ENCODE results near the gene KASH5.
"Not testable (repeated sequence)": the region's sequence is repeated elsewhere in the genome, so short reads cannot be mapped to it uniquely, and the experiment has no call there.

KASH5 gene

GRCh38 chr19:49459388-49459787 is 71.3 kb downstream of the KASH5 start:
- Histone ChIP-seq H3K9me2 (replicated peaks; ENCODE audit: low read depth, low read length) (no peaks in the 10 kb centered on the region), H3K9me3 (ENCODE audit: insufficient read depth, low read depth, low read length) (no peaks in the 10 kb centered on the region), H3K79me2 (ENCODE audit: insufficient read depth, low read length) (peaks cover 19% of the 10 kb centered on the region), H3K4me3 (ENCODE audit: low read length, poor library complexity, severe bottlenecking) (no peak overlapping the region), H3K36me3 (ENCODE audit: insufficient read depth, low read length) (no peaks in the 10 kb centered on the region; the same call in 1 of the 2 replicates), H3K27me3 (ENCODE audit: insufficient read depth, low read length, poor library complexity, severe bottlenecking) (no peaks in the 10 kb centered on the region), H2AFZ (ENCODE audit: low read length) (no peak overlapping the region), H3K9ac (ENCODE audit: low read depth, low read length, poor library complexity, severe bottlenecking) (no peak overlapping the region), H3K4me2 (ENCODE audit: low read depth, low read length, poor library complexity, severe bottlenecking) (no peak overlapping the region), H4K20me1 (ENCODE audit: insufficient read depth, low read length, poor library complexity, severe bottlenecking) (no peaks in the 10 kb centered on the region), H3F3A (ENCODE audit: low read depth) (no peaks in the 10 kb centered on the region), H3K4me1 (ENCODE audit: insufficient read depth, low read length, poor library complexity, severe bottlenecking) (peaks cover 13% of the 10 kb centered on the region)
- TF ChIP-seq, protein P1, sequence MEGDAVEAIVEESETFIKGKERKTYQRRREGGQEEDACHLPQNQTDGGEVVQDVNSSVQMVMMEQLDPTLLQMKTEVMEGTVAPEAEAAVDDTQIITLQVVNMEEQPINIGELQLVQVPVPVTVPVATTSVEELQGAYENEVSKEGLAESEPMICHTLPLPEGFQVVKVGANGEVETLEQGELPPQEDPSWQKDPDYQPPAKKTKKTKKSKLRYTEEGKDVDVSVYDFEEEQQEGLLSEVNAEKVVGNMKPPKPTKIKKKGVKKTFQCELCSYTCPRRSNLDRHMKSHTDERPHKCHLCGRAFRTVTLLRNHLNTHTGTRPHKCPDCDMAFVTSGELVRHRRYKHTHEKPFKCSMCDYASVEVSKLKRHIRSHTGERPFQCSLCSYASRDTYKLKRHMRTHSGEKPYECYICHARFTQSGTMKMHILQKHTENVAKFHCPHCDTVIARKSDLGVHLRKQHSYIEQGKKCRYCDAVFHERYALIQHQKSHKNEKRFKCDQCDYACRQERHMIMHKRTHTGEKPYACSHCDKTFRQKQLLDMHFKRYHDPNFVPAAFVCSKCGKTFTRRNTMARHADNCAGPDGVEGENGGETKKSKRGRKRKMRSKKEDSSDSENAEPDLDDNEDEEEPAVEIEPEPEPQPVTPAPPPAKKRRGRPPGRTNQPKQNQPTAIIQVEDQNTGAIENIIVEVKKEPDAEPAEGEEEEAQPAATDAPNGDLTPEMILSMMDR (conservative IDR thresholded peaks at IDR 0.05; ENCODE audit: low read length): no peak
- no peak for TF ChIP-seq EZH2phosphoT487 (IDR thresholded peaks at IDR 0.05; ENCODE audit: borderline replicate concordance)

DNA sequence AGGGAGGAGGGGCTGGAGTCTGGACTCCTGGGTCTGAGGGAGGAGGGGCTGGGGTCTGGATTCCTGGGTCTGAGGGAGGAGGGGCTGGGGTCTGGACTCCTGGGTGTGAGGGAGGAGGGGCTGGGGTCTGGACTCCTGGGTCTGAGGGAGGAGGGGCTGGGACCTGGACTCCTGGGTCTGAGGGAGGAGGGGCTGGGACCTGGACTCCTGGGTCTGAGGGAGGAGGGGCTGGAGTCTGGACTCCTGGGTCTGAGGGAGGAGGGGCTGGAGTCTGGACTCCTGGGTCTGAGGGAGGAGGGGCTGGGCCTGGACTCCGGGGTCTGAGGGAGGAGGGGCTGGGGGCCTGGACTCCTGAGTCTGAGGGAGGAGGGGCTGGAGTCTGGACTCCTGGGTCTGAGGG is 73.1 kb downstream of the KASH5 start:
- H3K4me1 ChIP-seq (ENCODE audit: insufficient read depth, low read length, poor library complexity, severe bottlenecking): not testable (repeated sequence)

DNA sequence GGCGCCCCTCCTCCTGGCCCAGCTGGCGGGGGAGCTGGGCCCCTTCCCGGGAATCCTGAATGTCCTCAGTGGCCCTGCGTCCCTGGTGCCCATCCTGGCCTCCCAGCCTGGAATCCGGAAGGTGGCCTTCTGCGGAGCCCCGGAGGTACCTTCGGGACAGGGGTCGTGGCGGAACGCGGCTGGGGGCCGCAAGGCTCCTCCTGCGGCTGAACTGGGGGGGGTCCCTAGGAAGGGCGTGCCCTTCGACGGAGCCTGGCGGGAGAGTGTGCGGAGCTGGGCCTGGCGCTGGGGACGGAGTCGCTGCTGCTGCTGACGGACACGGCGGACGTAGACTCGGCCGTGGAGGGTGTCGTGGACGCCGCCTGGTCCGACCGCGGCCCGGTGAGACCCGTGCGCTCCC is 73.6 kb downstream of the KASH5 start:
- Histone ChIP-seq H2AFZ (ENCODE audit: low read length) (no peak overlapping the region), H3K4me3 (ENCODE audit: low read length, poor library complexity, severe bottlenecking) (no peak overlapping the region), H3F3A (ENCODE audit: low read depth) (no peaks in the 10 kb centered on the region), H3K36me3 (ENCODE audit: insufficient read depth, low read length) (no peaks in the 10 kb centered on the region; the same call in 1 of the 2 replicates), H3K9me3 (ENCODE audit: insufficient read depth, low read depth, low read length) (no peaks in the 10 kb centered on the region), H3K79me2 (ENCODE audit: insufficient read depth, low read length) (peaks cover 11% of the 10 kb centered on the region; the same call in 1 of the 2 replicates), H3K4me1 (ENCODE audit: insufficient read depth, low read length, poor library complexity, severe bottlenecking) (peaks cover 10% of the 10 kb centered on the region), H4K20me1 (ENCODE audit: insufficient read depth, low read length, poor library complexity, severe bottlenecking) (no peaks in the 10 kb centered on the region), H3K9ac (ENCODE audit: low read depth, low read length, poor library complexity, severe bottlenecking) (no peak overlapping the region), H3K9me2 (replicated peaks; ENCODE audit: low read depth, low read length) (no peaks in the 10 kb centered on the region), H3K4me2 (ENCODE audit: low read depth, low read length, poor library complexity, severe bottlenecking) (no peak overlapping the region), H3K27me3 (ENCODE audit: insufficient read depth, low read length, poor library complexity, severe bottlenecking) (no peaks in the 10 kb centered on the region)
- TF ChIP-seq, protein P1 (conservative IDR thresholded peaks at IDR 0.05; ENCODE audit: low read length): no peak
- no peak for TF ChIP-seq EZH2phosphoT487 (IDR thresholded peaks at IDR 0.05; ENCODE audit: borderline replicate concordance)

More for the DNA sequence above, 73.1 kb downstream of the KASH5 start:
- H3K9ac ChIP-seq (ENCODE audit: low read depth, low read length, poor library complexity, severe bottlenecking); H4K20me1 ChIP-seq (ENCODE audit: insufficient read depth, low read length, poor library complexity, severe bottlenecking); H3K4me2 ChIP-seq (ENCODE audit: low read depth, low read length, poor library complexity, severe bottlenecking); H3F3A ChIP-seq (ENCODE audit: low read depth); H2AFZ ChIP-seq (ENCODE audit: low read length); H3K27me3 ChIP-seq (ENCODE audit: insufficient read depth, low read length, poor library complexity, severe bottlenecking); H3K4me3 ChIP-seq (ENCODE audit: low read length, poor library complexity, severe bottlenecking); H3K9me3 ChIP-seq (ENCODE audit: insufficient read depth, low read depth, low read length); H3K36me3 ChIP-seq (ENCODE audit: insufficient read depth, low read length); H3K9me2 ChIP-seq (replicated peaks; ENCODE audit: low read depth, low read length): not testable (repeated sequence)
- peaks cover 11% of the 10 kb centered on the region; the same call in 1 of the 2 replicates for H3K79me2 ChIP-seq (ENCODE audit: insufficient read depth, low read length)

DNA sequence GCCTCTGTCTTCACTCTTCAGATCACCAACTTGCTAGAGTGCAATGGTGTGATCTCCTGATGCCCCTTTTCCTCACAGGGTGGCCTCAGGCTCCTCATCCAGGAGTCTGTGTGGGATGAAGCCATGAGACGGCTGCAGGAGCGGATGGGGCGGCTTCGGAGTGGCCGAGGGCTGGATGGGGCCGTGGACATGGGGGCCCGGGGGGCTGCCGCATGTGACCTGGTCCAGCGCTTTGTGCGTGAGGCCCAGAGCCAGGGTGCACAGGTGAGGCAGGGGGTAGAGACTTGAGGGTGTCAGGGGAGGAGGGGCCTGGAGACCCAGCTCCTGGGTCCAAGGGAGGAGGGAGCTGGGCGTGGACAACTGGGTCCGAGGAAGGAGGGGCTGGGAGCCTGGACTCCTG is 74.4 kb downstream of the KASH5 start:
- Histone ChIP-seq H3K4me1 (ENCODE audit: insufficient read depth, low read length, poor library complexity, severe bottlenecking) (peaks cover 10% of the 10 kb centered on the region), H3K79me2 (ENCODE audit: insufficient read depth, low read length) (peaks cover 11% of the 10 kb centered on the region; the same call in 1 of the 2 replicates), H3K4me2 (ENCODE audit: low read depth, low read length, poor library complexity, severe bottlenecking) (no peak overlapping the region), H4K20me1 (ENCODE audit: insufficient read depth, low read length, poor library complexity, severe bottlenecking) (no peaks in the 10 kb centered on the region), H3K9me3 (ENCODE audit: insufficient read depth, low read depth, low read length) (no peaks in the 10 kb centered on the region), H3K36me3 (ENCODE audit: insufficient read depth, low read length) (no peaks in the 10 kb centered on the region; the same call in 1 of the 2 replicates), H3K9ac (ENCODE audit: low read depth, low read length, poor library complexity, severe bottlenecking) (no peak overlapping the region), H3K4me3 (ENCODE audit: low read length, poor library complexity, severe bottlenecking) (no peak overlapping the region), H3K9me2 (replicated peaks; ENCODE audit: low read depth, low read length) (no peaks in the 10 kb centered on the region), H3F3A (ENCODE audit: low read depth) (no peaks in the 10 kb centered on the region), H3K27me3 (ENCODE audit: insufficient read depth, low read length, poor library complexity, severe bottlenecking) (no peaks in the 10 kb centered on the region), H2AFZ (ENCODE audit: low read length) (no peak overlapping the region)
- TF ChIP-seq EZH2phosphoT487 (IDR thresholded peaks at IDR 0.05; ENCODE audit: borderline replicate concordance): no peak
- TF ChIP-seq, protein P1 (conservative IDR thresholded peaks at IDR 0.05; ENCODE audit: low read length): no peak

Data from Loucy (cell line).